Nephron progenitor cell (in vitro differentiated cells): ENCODE data around the gene TBC1D13.
"Not testable (repeated sequence)": the region's sequence is repeated elsewhere in the genome, so short reads cannot be mapped to it uniquely, and the experiment has no call there.

Experiments used
- DNase-seq: peaks from one replicate; pipeline ENCODE4 v3.0.0; 2021
- H3K27ac Mint-ChIP-seq: 2 replicates; pipeline ENCODE4 v1.8.0; 2021; ENCODE audit warnings: mild to moderate bottlenecking, moderate library complexity, mixed read lengths
- H3K27me3 Mint-ChIP-seq: 2 replicates; pipeline ENCODE4 v1.8.0; 2021; ENCODE audit warnings: mild to moderate bottlenecking, low read depth, mixed read lengths; ENCODE audit not compliant: poor library complexity
- H3K36me3 Mint-ChIP-seq: 2 replicates; pipeline ENCODE4 v1.8.0; 2021; ENCODE audit warnings: low read depth, mixed read lengths
- H3K4me1 Mint-ChIP-seq: 2 replicates; pipeline ENCODE4 v1.8.0; 2021; ENCODE audit warnings: mixed read lengths
- H3K4me3 Mint-ChIP-seq: 2 replicates; pipeline ENCODE4 v1.8.0; 2021; ENCODE audit warnings: mild to moderate bottlenecking, moderate library complexity, mixed read lengths
- H3K9me3 Mint-ChIP-seq: 2 replicates; pipeline ENCODE4 v1.8.0; 2021; ENCODE audit warnings: mild to moderate bottlenecking, moderate library complexity, mixed read lengths
- CTCF ChIP-seq: fragments of 200-600 bp; sonication (generic); IDR thresholded peaks from 2 replicates; pipeline ENCODE4 v1.5.0; 2021; ENCODE audit warnings: antibody characterized with exemption

TBC1D13 gene

GRCh38 chr9:128792134-128792533 is 5.1 kb downstream of the TBC1D13 start:
- Mint-ChIP-seq H3K4me1 (peaks cover 16% of the 10 kb centered on the region), H3K36me3 (peaks cover 21% of the 10 kb centered on the region), H3K27me3 (no peaks in the 10 kb centered on the region), H3K4me3 (no peak overlapping the region), H3K27ac (no peak overlapping the region), H3K9me3 (no peaks in the 10 kb centered on the region)
- TF ChIP-seq CTCF: no peak
- DNase-seq: no peak

GRCh38 chr9:128792978-128793686 is 6.1 kb downstream of the TBC1D13 start:
- Mint-ChIP-seq H3K27me3 (no peaks in the 10 kb centered on the region), H3K4me1 (peaks cover 8% of the 10 kb centered on the region)

GRCh38 chr9:128794961-128795360 is 7.9 kb downstream of the TBC1D13 start:
- not testable (repeated sequence) for DNase-seq, H3K27me3 Mint-ChIP-seq, H3K9me3 Mint-ChIP-seq, H3K4me3 Mint-ChIP-seq, H3K27ac Mint-ChIP-seq, H3K4me1 Mint-ChIP-seq
- peaks cover 37% of the 10 kb centered on the region for H3K36me3 Mint-ChIP-seq

More at GRCh38 chr9:128792978-128793686, 6.1 kb downstream of the TBC1D13 start:
- Mint-ChIP-seq H3K9me3 (no peaks in the 10 kb centered on the region), H3K27ac (no peak overlapping the region), H3K4me3 (no peak overlapping the region), H3K36me3 (peaks cover 27% of the 10 kb centered on the region)
- no peak for TF ChIP-seq CTCF
- no peak for DNase-seq

- no peak overlapping the region for H3K4me3 Mint-ChIP-seq
- peaks cover 50% of the 10 kb centered on the region for H3K36me3 Mint-ChIP-seq
- TF ChIP-seq CTCF: no peak
- no peak overlapping the region for H3K27ac Mint-ChIP-seq
- H3K27me3 Mint-ChIP-seq: no peaks in the 10 kb centered on the region
- H3K9me3 Mint-ChIP-seq: no peaks in the 10 kb centered on the region
- no peak for DNase-seq
- H3K4me1 Mint-ChIP-seq: no peaks in the 10 kb centered on the region
Observed at GRCh38 chr9:128798896-128799295, 11.8 kb downstream of the TBC1D13 start.

- no peak for TF ChIP-seq CTCF
- H3K27ac Mint-ChIP-seq: no peak overlapping the region
- no peaks in the 10 kb centered on the region for H3K27me3 Mint-ChIP-seq
- no peaks in the 10 kb centered on the region for H3K9me3 Mint-ChIP-seq
- peaks cover 52% of the 10 kb centered on the region for H3K36me3 Mint-ChIP-seq
- no peak for DNase-seq
- no peak overlapping the region for H3K4me3 Mint-ChIP-seq
- no peaks in the 10 kb centered on the region for H3K4me1 Mint-ChIP-seq
Observed at GRCh38 chr9:128800061-128800460, 13.0 kb downstream of the TBC1D13 start.

- DNase-seq: no peak
- no peaks in the 10 kb centered on the region for H3K4me1 Mint-ChIP-seq
- no peak for TF ChIP-seq CTCF
- H3K27ac Mint-ChIP-seq: no peak overlapping the region
- no peak overlapping the region for H3K4me3 Mint-ChIP-seq
- H3K9me3 Mint-ChIP-seq: no peaks in the 10 kb centered on the region
- peaks cover 51% of the 10 kb centered on the region for H3K36me3 Mint-ChIP-seq
- no peaks in the 10 kb centered on the region for H3K27me3 Mint-ChIP-seq
Observed at GRCh38 chr9:128802482-128802881, 15.4 kb downstream of the TBC1D13 start.
